HG03097 (cell line): Measurements from ENCODE around the gene AKAP6.

Experiments
- ATAC-seq: cut with Tn5 transposase; IDR thresholded peaks from one replicate; pipeline ENCODE4 v1.9.1; 2021; ENCODE audit not compliant: unreplicated experiment, low FRiP score

AKAP6 gene

GRCh38 chr14:32726516-32726915 lies 397.4 kb downstream of the AKAP6 start:
- no peak for ATAC-seq

GRCh38 chr14:32727832-32728231 lies 398.7 kb downstream of the AKAP6 start:
- ATAC-seq, result no peak

- no peak for ATAC-seq
Observed at GRCh38 chr14:32728526-32728925, 399.4 kb downstream of the AKAP6 start.

- ATAC-seq, result no peak
Observed at GRCh38 chr14:32728976-32729375, 399.9 kb downstream of the AKAP6 start.

- ATAC-seq, result no peak
Observed at GRCh38 chr14:32731249-32731648, 402.2 kb downstream of the AKAP6 start.

GRCh38 chr14:32733015-32733414 lies 403.9 kb downstream of the AKAP6 start:
- no peak for ATAC-seq

- ATAC-seq, result no peak
Observed at GRCh38 chr14:32734261-32734660, 405.2 kb downstream of the AKAP6 start.

GRCh38 chr14:32737621-32738020 lies 408.5 kb downstream of the AKAP6 start:
- no peak for ATAC-seq

- ATAC-seq, result no peak
Observed at GRCh38 chr14:32738206-32738871, 409.2 kb downstream of the AKAP6 start.

- no peak for ATAC-seq
Observed at GRCh38 chr14:32744811-32745445, 415.8 kb downstream of the AKAP6 start.

GRCh38 chr14:32754209-32754608 lies 425.1 kb downstream of the AKAP6 start:
- no peak for ATAC-seq

- no peak for ATAC-seq
Observed at GRCh38 chr14:32756173-32756572, 427.1 kb downstream of the AKAP6 start.

- ATAC-seq, result no peak
Observed at GRCh38 chr14:32756775-32757174, 427.7 kb downstream of the AKAP6 start.

- ATAC-seq, result no peak
Observed at GRCh38 chr14:32757568-32757967, 428.5 kb downstream of the AKAP6 start.

- no peak for ATAC-seq
Observed at GRCh38 chr14:32761381-32761968, 432.4 kb downstream of the AKAP6 start.

- ATAC-seq, result no peak
Observed at GRCh38 chr14:32762886-32763285, 433.8 kb downstream of the AKAP6 start.

- no peak for ATAC-seq
Observed at GRCh38 chr14:32763673-32764072, 434.6 kb downstream of the AKAP6 start.

GRCh38 chr14:32764131-32764530 lies 435.0 kb downstream of the AKAP6 start:
- no peak for ATAC-seq

GRCh38 chr14:32770422-32770821 lies 441.3 kb downstream of the AKAP6 start:
- ATAC-seq, result no peak

- no peak for ATAC-seq
Observed at GRCh38 chr14:32774214-32774613, 445.1 kb downstream of the AKAP6 start.

GRCh38 chr14:32779840-32780239 lies 450.7 kb downstream of the AKAP6 start:
- ATAC-seq, result no peak

- ATAC-seq, result no peak
Observed at GRCh38 chr14:32784405-32784804, 455.3 kb downstream of the AKAP6 start.
